ENCODE results near the gene APOL3.
"Not testable (repeated sequence)": the region's sequence is repeated elsewhere in the genome, so short reads cannot be mapped to it uniquely, and the experiment has no call there.

The APOL3 gene

GRCh38 chr22:36156119-36156514 is 4.4 kb downstream of the APOL3 start:
- DNase-seq = no peak

- DNase-seq = peak; percentile 75
Measured at GRCh38 chr22:36155702-36156101, 4.9 kb downstream of the APOL3 start.

GRCh38 chr22:36154423-36154945 is 6.1 kb downstream of the APOL3 start:
- no peak for DNase-seq

GRCh38 chr22:36153501-36154422 is 6.8 kb downstream of the APOL3 start:
- no peak for DNase-seq

- not testable (repeated sequence) for DNase-seq
Measured at GRCh38 chr22:36152821-36153220, 7.7 kb downstream of the APOL3 start.

GRCh38 chr22:36152088-36152487 is 8.5 kb downstream of the APOL3 start:
- DNase-seq = no peak

GRCh38 chr22:36151006-36151595 is 9.5 kb downstream of the APOL3 start:
- no peak for DNase-seq

- no peak for DNase-seq
Measured at GRCh38 chr22:36149441-36149840, 11.1 kb downstream of the APOL3 start.

GRCh38 chr22:36148411-36148810 is 12.1 kb downstream of the APOL3 start:
- no peak for DNase-seq

- no peak for DNase-seq
Measured at GRCh38 chr22:36147196-36147791, 13.3 kb downstream of the APOL3 start.

GRCh38 chr22:36145881-36146280 is 14.7 kb downstream of the APOL3 start:
- DNase-seq = no peak

- peak; percentile 74 for DNase-seq
Measured at GRCh38 chr22:36144886-36145541, 15.5 kb downstream of the APOL3 start.

GRCh38 chr22:36143956-36144355 is 16.6 kb downstream of the APOL3 start:
- no peak for DNase-seq

- no peak for DNase-seq
Measured at GRCh38 chr22:36143066-36143815, 17.3 kb downstream of the APOL3 start.

- no peak for DNase-seq
Measured at GRCh38 chr22:36141481-36141880, 19.1 kb downstream of the APOL3 start.

GRCh38 chr22:36138709-36139108 is 21.8 kb downstream of the APOL3 start:
- DNase-seq = not testable (repeated sequence)

GRCh38 chr22:36136988-36137387 is 23.6 kb downstream of the APOL3 start:
- no peak for DNase-seq

- DNase-seq = no peak
Measured at GRCh38 chr22:36136475-36136874, 24.1 kb downstream of the APOL3 start.

GRCh38 chr22:36135306-36135980 is 25.1 kb downstream of the APOL3 start:
- no peak for DNase-seq

GRCh38 chr22:36134182-36134581 is 26.4 kb downstream of the APOL3 start:
- DNase-seq = no peak

GRCh38 chr22:36131907-36132306 is 28.6 kb downstream of the APOL3 start:
- no peak for DNase-seq

Data from right forelimb (tissue), 1 donor.